WERI-Rb-1 (cell line): ENCODE measurements around the gene DAP.

Experiments
- DNase-seq: peaks from one replicate; pipeline ENCODE4 v3.0.0-alpha.2; 2020
- H3K27ac ChIP-seq: fragments of 250-450 bp; sonication (Bioruptor Pico); 2 replicates; pipeline ENCODE4 v1.5.1; 2020; ENCODE audit warnings: mild to moderate bottlenecking, moderate library complexity
- H3K27me3 ChIP-seq: fragments of 250-450 bp; sonication (Bioruptor Pico); 2 replicates; pipeline ENCODE4 v1.5.1; 2021; ENCODE audit warnings: mild to moderate bottlenecking, low read depth, moderate library complexity; ENCODE audit not compliant: insufficient read depth, severe bottlenecking
- H3K36me3 ChIP-seq: fragments of 250-450 bp; sonication (Bioruptor Pico); 2 replicates; pipeline ENCODE4 v1.5.1; 2020; ENCODE audit warnings: mild to moderate bottlenecking, moderate library complexity
- H3K4me3 ChIP-seq: 2 replicates; pipeline ENCODE4 v1.5.1; 2011; ENCODE audit warnings: low read depth, mild to moderate bottlenecking, control low read depth, low read length
- H3K9me3 ChIP-seq: fragments of 250-450 bp; sonication (Bioruptor Pico); 2 replicates; pipeline ENCODE4 v1.5.1; 2021; ENCODE audit warnings: mild to moderate bottlenecking, moderate library complexity; ENCODE audit not compliant: severe bottlenecking
- TF ChIP-seq, protein P1 (sequence below): IDR thresholded peaks from 2 replicates; pipeline ENCODE4 v1.5.1; 2011; ENCODE audit warnings: low read depth, mild to moderate bottlenecking, control low read depth, inconsistent platforms, low read length

The DAP gene

DNA sequence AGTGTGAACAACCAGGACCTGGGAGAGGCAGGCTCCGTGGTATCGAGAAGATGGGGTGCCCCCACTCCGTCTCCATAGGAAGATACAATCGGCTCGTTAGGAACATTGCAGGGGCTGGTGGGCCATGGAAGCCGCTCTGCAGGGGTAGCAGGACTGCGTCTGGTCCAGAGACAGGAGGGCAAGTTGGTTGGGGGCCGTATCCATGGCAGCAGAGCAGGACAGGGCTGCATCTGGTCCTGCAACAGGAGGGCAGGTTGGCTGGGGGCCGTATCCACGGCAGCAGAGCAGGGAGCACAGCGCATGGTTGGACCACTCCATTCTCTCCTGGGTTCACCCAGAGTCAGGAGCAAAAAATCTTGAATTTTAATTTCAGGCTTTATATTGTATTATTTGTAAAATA lies 99.0 kb downstream of the DAP start:
- Histone ChIP-seq H3K36me3 (peaks cover 3% of the 10 kb centered on the region; the same call in 1 of the 2 replicates), H3K9me3 (peaks cover 3% of the 10 kb centered on the region), H3K4me3 (no peak overlapping the region), H3K27ac (no peak overlapping the region), H3K27me3 (no peaks in the 10 kb centered on the region)
- TF ChIP-seq, protein P1, sequence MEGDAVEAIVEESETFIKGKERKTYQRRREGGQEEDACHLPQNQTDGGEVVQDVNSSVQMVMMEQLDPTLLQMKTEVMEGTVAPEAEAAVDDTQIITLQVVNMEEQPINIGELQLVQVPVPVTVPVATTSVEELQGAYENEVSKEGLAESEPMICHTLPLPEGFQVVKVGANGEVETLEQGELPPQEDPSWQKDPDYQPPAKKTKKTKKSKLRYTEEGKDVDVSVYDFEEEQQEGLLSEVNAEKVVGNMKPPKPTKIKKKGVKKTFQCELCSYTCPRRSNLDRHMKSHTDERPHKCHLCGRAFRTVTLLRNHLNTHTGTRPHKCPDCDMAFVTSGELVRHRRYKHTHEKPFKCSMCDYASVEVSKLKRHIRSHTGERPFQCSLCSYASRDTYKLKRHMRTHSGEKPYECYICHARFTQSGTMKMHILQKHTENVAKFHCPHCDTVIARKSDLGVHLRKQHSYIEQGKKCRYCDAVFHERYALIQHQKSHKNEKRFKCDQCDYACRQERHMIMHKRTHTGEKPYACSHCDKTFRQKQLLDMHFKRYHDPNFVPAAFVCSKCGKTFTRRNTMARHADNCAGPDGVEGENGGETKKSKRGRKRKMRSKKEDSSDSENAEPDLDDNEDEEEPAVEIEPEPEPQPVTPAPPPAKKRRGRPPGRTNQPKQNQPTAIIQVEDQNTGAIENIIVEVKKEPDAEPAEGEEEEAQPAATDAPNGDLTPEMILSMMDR, result no peak
- no peak for DNase-seq

DNA sequence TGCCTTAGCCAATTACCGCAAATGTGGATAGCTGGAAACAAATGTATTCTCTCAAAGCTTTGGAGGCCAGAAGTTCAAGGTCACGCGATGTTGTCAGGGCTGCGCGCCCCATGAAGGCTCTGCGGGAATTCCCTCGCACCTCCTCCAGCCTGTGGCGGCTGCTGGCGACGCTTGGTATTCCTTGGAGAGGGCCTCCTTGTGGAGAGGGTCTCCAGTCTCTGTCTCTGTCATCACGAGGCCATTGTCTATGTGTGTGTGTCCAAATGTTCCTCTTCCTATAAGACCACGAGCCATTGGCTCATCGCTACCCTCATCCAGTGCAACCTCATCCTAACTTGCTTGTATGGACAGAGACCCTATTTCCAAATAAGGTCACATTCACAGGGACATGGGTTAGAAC lies 99.6 kb downstream of the DAP start:
- TF ChIP-seq, protein P1, result no peak
- Histone ChIP-seq H3K27ac (no peak overlapping the region), H3K9me3 (peaks cover 3% of the 10 kb centered on the region), H3K36me3 (peaks cover 5% of the 10 kb centered on the region), H3K4me3 (no peak overlapping the region), H3K27me3 (no peaks in the 10 kb centered on the region)
- no peak for DNase-seq

DNA sequence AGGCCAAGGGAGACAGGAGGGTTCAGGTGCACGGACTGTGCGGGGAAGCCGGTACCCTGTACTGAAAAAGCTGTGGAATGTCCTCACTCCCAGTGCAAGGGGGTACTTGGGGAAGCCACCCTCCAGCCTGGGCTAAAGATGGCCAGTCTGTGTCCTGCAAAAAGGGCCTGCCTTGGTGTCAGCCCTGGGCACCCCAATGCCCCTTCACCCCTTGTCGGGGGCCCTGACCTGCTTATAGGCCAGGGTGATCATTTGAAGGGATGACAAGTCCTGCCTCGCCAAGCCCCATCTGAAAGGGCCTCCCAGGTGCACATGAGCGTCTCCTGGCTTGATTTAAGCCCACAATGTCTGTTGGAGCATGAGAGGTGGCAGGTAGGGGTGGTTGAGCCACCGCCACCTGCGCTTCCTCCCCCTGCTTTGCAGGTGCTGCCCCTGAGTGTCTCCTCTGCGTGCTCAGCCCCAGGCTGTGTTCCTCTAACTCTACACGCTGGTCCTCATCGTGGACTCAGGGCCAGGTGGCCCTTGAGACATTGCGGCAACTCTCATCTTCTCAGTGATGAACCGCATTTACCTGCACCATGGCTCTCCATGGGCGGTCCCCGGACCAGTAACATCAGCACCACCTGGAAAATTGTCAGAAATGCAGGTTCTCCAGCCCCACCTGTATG lies 100.2 kb downstream of the DAP start:
- DNase-seq, result no peak
- Histone ChIP-seq H3K4me3 (no peak overlapping the region), H3K27me3 (no peaks in the 10 kb centered on the region), H3K36me3 (peaks cover 11% of the 10 kb centered on the region), H3K27ac (no peak overlapping the region), H3K9me3 (peaks cover 3% of the 10 kb centered on the region)
- TF ChIP-seq, protein P1, result no peak

DNA sequence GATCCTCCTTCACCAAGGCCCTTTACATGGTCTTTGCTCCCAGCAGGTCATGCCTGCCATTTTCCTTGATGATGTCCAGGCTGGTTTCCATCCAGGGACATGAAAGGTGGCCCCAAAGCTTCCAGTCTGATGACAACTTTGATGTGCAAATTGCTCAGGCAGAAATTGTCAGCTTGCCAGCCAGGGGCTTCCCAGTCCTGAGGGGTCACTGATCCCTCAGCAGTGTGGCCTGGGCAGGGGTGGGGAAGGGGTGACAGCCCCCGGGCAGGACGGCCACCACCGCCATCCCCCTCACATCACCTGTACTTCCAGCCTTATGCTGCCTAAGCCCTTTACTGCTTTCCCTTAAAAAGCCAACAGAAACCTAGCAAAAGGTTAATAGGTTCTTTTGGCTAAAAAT lies 100.9 kb downstream of the DAP start:
- Histone ChIP-seq H3K27me3 (no peaks in the 10 kb centered on the region), H3K9me3 (no peaks in the 10 kb centered on the region), H3K36me3 (peaks cover 18% of the 10 kb centered on the region), H3K4me3 (no peak overlapping the region), H3K27ac (no peak overlapping the region)
- DNase-seq, result no peak
- TF ChIP-seq, protein P1, result no peak

DNA sequence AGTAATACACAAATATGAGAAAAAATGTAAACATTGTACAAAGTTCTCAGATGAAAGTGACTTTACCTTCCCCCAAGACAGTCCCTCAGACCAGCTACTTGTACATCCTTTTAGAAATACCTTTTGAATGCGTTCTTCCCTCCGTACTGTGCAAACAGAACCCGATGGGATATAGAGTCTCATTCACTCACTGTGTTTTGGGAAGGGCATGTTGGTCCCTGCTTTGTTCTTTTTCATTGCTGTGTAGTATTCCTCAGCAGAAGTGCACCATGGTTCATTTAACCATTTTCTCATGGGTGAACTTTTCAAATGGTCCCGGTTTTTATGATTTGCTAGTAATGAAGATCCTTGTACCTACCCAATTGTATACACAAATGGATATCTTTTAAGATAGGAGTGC lies 102.8 kb downstream of the DAP start:
- TF ChIP-seq, protein P1, result no peak

More for the DNA sequence above, 102.8 kb downstream of the DAP start:
- H3K9me3 ChIP-seq, result no peaks in the 10 kb centered on the region
- no peak overlapping the region for H3K27ac ChIP-seq
- DNase-seq, result no peak
- no peak overlapping the region for H3K4me3 ChIP-seq
- no peaks in the 10 kb centered on the region for H3K27me3 ChIP-seq
- H3K36me3 ChIP-seq, result peaks cover 37% of the 10 kb centered on the region
